Measurements from ENCODE around the gene PDCL2. TPM values are rescaled to one million over a fixed set of nuclear protein-coding genes. Genes with fewer than 3 reads are reported as not detected.
"Not testable (repeated sequence)": the region's sequence is repeated elsewhere in the genome, so short reads cannot be mapped to it uniquely, and the experiment has no call there.

PDCL2 gene
- total RNA-seq, 1 experiment from 2014 or later, result not detected

DNA sequence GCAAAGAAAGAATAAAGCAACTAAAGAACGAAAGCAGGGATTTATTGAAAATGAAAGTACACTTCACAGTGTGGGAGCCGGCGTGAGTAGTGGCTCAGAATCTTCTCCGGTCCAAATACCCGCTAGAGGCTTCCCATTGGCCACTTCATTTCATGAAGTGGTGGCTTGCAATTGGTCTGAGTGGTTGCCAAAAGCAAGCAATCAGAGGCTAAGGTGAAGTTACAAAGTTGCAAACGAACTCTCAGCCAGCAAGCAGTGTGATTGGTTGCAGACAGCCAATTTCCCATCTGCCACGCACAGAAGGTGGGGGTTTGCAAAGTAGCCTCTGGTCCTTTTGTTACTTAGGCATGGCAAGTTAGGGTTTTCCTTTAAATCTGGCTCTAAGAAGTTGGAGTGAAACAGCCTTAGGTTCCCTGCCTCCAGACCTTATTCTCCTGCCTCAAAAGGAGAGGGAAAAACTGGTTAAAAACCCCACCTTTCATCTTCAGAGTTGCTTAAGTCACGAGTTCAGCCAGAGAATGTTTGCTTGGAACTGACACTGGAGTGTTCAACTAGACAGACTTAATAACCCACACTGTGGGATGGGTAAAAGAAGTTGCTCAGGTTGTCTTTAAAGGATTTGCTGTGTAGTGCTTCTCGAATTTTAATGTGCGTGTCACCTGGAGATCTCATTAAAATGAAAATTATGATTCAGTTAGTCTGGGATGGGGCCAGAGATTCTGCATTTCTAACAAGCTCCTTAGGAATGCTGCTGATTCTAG, 38.4 kb downstream of the PDCL2 start:
- CTCF ChIA-PET, result interaction anchor here (0.7 to 1.7 kb wide), 8 partner anchors 9 to 312 kb away, joined by 3 to 9 read pairs (median 4); no protein-coding TSS in a partner anchor
- Mint-ChIP-seq H3K27me3 (ENCODE audit: insufficient read depth, unreplicated experiment) (no peaks in the 10 kb centered on the region), H3K4me1 (ENCODE audit: insufficient read depth, unreplicated experiment) (peaks cover 21% of the 10 kb centered on the region), H3K4me3 (ENCODE audit: unreplicated experiment) (no peak overlapping the region), H3K9me3 (ENCODE audit: unreplicated experiment) (no peaks in the 10 kb centered on the region), H3K27ac (ENCODE audit: low read depth, unreplicated experiment) (no peak overlapping the region), H3K36me3 (ENCODE audit: insufficient read depth, unreplicated experiment) (peaks cover 7% of the 10 kb centered on the region)
- DNase-seq (ENCODE audit: unreplicated experiment), result no peak
- intact Hi-C loops (cut with micrococcal nuclease), result loop anchor here (1.0 to 5.0 kb wide), 2 partner anchors 108 to 556 kb away; no protein-coding TSS in a partner anchor
- POLR2A ChIA-PET, result interaction anchor here (0.6 to 0.9 kb wide), 2 partner anchors 78 to 125 kb away, joined by 3 read pairs; no protein-coding TSS in a partner anchor
- TF ChIP-seq, protein P1, sequence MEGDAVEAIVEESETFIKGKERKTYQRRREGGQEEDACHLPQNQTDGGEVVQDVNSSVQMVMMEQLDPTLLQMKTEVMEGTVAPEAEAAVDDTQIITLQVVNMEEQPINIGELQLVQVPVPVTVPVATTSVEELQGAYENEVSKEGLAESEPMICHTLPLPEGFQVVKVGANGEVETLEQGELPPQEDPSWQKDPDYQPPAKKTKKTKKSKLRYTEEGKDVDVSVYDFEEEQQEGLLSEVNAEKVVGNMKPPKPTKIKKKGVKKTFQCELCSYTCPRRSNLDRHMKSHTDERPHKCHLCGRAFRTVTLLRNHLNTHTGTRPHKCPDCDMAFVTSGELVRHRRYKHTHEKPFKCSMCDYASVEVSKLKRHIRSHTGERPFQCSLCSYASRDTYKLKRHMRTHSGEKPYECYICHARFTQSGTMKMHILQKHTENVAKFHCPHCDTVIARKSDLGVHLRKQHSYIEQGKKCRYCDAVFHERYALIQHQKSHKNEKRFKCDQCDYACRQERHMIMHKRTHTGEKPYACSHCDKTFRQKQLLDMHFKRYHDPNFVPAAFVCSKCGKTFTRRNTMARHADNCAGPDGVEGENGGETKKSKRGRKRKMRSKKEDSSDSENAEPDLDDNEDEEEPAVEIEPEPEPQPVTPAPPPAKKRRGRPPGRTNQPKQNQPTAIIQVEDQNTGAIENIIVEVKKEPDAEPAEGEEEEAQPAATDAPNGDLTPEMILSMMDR (IDR thresholded peaks at IDR 0.05; ENCODE audit: unreplicated experiment), result no peak
- BruUV-seq (replicated peaks), result no TSS peak

DNA sequence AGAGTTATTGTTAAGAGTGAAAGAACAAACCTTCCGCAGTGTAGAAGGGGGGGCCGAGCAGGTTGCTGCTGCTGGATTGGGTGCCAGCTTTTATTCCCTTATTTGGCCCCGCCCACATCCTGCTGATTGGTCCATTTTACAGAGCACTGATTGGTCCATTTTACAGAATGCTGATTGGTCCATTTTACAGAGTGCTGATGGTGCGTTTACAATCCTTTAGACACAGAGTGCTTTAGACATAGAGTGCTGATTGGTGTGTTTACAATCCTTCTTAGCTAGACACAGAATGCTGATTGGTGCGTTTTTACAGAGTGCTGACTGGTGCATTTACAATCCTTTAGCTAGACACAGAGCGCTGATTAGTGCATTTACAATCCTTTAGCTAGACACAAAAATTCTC, 40.1 kb downstream of the PDCL2 start:
- intact Hi-C loops (cut with micrococcal nuclease), result loop anchor here (5.0 kb wide), 1 partner anchor 555 kb away; no protein-coding TSS in a partner anchor
- BruUV-seq (replicated peaks); H3K36me3 Mint-ChIP-seq (ENCODE audit: insufficient read depth, unreplicated experiment); H3K4me3 Mint-ChIP-seq (ENCODE audit: unreplicated experiment); H3K9me3 Mint-ChIP-seq (ENCODE audit: unreplicated experiment); H3K27me3 Mint-ChIP-seq (ENCODE audit: insufficient read depth, unreplicated experiment); H3K27ac Mint-ChIP-seq (ENCODE audit: low read depth, unreplicated experiment); DNase-seq (ENCODE audit: unreplicated experiment): not testable (repeated sequence)
- H3K4me1 Mint-ChIP-seq (ENCODE audit: insufficient read depth, unreplicated experiment), result peaks cover 29% of the 10 kb centered on the region
- POLR2A ChIA-PET, result interaction anchor here (1.2 kb wide), 1 partner anchor 107 kb away, joined by 4 read pairs; no protein-coding TSS in a partner anchor
- CTCF ChIA-PET, result interaction anchor here (0.5 to 1.7 kb wide), 9 partner anchors 15 to 784 kb away, joined by 3 to 6 read pairs (median 4); no protein-coding TSS in a partner anchor

DNA sequence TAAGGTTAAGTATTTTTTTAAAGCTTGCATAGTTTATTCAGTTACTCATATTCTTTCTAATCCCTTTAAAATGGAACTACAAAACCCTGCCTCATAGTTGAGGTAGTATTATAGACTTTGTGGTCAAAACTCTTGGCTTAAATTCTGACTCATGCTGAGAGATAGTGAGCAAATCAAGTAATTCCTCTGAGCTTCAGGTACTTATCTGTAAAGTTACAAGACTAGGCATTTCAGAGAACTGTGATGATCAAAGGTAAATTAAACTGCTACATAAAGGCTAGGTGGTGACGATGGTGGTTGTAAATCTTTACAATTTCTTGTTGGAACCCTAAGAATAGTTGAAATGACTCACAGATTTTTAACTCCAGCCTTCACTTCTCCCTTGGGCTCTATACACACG, 42.2 kb downstream of the PDCL2 start:
- no TSS peak for BruUV-seq (replicated peaks)
- Mint-ChIP-seq H3K9me3 (ENCODE audit: unreplicated experiment) (no peaks in the 10 kb centered on the region), H3K27me3 (ENCODE audit: insufficient read depth, unreplicated experiment) (no peaks in the 10 kb centered on the region), H3K4me1 (ENCODE audit: insufficient read depth, unreplicated experiment) (peaks cover 29% of the 10 kb centered on the region), H3K36me3 (ENCODE audit: insufficient read depth, unreplicated experiment) (peaks cover 7% of the 10 kb centered on the region), H3K27ac (ENCODE audit: low read depth, unreplicated experiment) (peak overlapping the region; percentile 43), H3K4me3 (ENCODE audit: unreplicated experiment) (no peak overlapping the region)
- TF ChIP-seq, protein P1 (IDR thresholded peaks at IDR 0.05; ENCODE audit: unreplicated experiment), result no peak
- CTCF ChIA-PET, result interaction anchor here (0.9 to 1.3 kb wide), 4 partner anchors 86 to 185 kb away, joined by 3 to 5 read pairs (median 3); partner anchors contain the start of gene NMU
- intact Hi-C loops (cut with micrococcal nuclease), result loop anchor here (5.0 kb wide), 2 partner anchors 153 to 553 kb away; partner anchors contain the start of gene TMEM165
- DNase-seq (ENCODE audit: unreplicated experiment), result peak; percentile 47
- POLR2A ChIA-PET, result interaction anchor here (0.7 to 2.0 kb wide), 4 partner anchors 47 to 151 kb away, joined by 3 to 8 read pairs (median 3); no protein-coding TSS in a partner anchor

DNA sequence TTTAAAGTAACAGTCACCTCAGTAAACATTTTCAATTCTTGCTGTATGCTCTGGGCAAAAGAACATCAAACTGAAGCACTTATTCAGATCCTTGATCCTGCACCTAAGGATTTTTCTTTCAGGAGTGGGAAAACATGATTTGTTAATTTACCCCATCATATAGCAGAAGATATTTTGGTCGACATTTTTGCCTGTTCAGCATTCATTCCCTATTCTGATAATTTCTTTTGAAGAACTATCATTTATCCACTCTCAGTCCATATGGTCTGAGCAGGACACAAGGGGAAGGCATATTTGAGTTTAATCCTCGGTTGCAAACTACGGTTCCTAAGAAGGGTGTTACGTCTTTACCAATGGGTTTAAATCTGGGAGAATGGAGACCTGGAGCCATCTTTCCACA, 44.1 kb downstream of the PDCL2 start:
- H3K27ac Mint-ChIP-seq (ENCODE audit: low read depth, unreplicated experiment), result peak overlapping the region; percentile 28
- DNase-seq (ENCODE audit: unreplicated experiment), result no peak
- peaks cover 7% of the 10 kb centered on the region for H3K36me3 Mint-ChIP-seq (ENCODE audit: insufficient read depth, unreplicated experiment)
- peaks cover 47% of the 10 kb centered on the region for H3K4me1 Mint-ChIP-seq (ENCODE audit: insufficient read depth, unreplicated experiment)
- H3K27me3 Mint-ChIP-seq (ENCODE audit: insufficient read depth, unreplicated experiment), result no peaks in the 10 kb centered on the region
- intact Hi-C loops (cut with micrococcal nuclease), result loop anchor here (2.0 to 5.0 kb wide), 5 partner anchors 103 to 319 kb away; partner anchors contain the start of genes SRD5A3 and TMEM165
- TSS peak; percentile 39 for BruUV-seq (replicated peaks)
- peak overlapping the region; percentile 87 for H3K4me3 Mint-ChIP-seq (ENCODE audit: unreplicated experiment)
- CTCF ChIA-PET, result no interaction called here
- POLR2A ChIA-PET, result interaction anchor here (3.5 kb wide), 1 partner anchor 62 kb away, joined by 55 read pairs; no protein-coding TSS in a partner anchor
- no peaks in the 10 kb centered on the region for H3K9me3 Mint-ChIP-seq (ENCODE audit: unreplicated experiment)
- TF ChIP-seq, protein P1 (IDR thresholded peaks at IDR 0.05; ENCODE audit: unreplicated experiment), result no peak

Measured in MCF 10A (cell line).